Right cardiac atrium (tissue), 5 donors: ENCODE measurements around the gene ADAMTSL2. TPM values are rescaled to one million over a fixed set of nuclear protein-coding genes. Genes with fewer than 3 reads are reported as not detected.

Experiments
- ATAC-seq, 2 donors: fragments of 200-7000 bp; cut with Tn5 transposase; one replicate each; pipeline versions ENCODE4 v1.8.0 to v1.9.1; 2020; ENCODE audit warnings: moderate library complexity in 2 of 2, mild to moderate bottlenecking in 1 of 2
- DNase-seq, 3 donors: peaks; one replicate each; pipeline ENCODE4 v3.0.0-alpha.2; 2020
- H3K27ac ChIP-seq: one replicate; pipeline ENCODE4 v1.5.1; 2013; ENCODE audit warnings: mild to moderate bottlenecking, low read length, control low read depth, moderate library complexity
- H3K27me3 ChIP-seq: one replicate; pipeline ENCODE4 v1.6.1; 2013; ENCODE audit not compliant: control insufficient read depth, insufficient read depth
- H3K4me1 ChIP-seq: one replicate; pipeline ENCODE4 v1.6.1; 2013; ENCODE audit warnings: low read length; ENCODE audit not compliant: control insufficient read depth, insufficient read depth
- H3K4me3 ChIP-seq: one replicate; pipeline ENCODE4 v1.5.1; 2013; ENCODE audit warnings: low read length, control low read depth
- H3K9me3 ChIP-seq: one replicate; pipeline ENCODE4 v1.6.1; 2013; ENCODE audit warnings: low read length; ENCODE audit not compliant: control insufficient read depth
- WGBS: extraction: QIAGEN DNeasy Blood & Tissue Kit; methylation state at CpG from one replicate; pipeline ENCODE4 v1.1.7; 2013; 5-methylcytosine and 5-hydroxymethylcytosine counted together
- intact Hi-C, 4 donors: fragments of 100-400 bp; cut with DNase I; formaldehyde crosslinking; loops; one replicate each; pipeline versions ENCODE4 v1.11.0 to v1.14.0; 2022 to 2023
- polyA plus RNA-seq: library from polyadenylated mRNA; stranded (reverse); fragments of 200-250 nt; gene quantifications from one replicate; pipeline ENCODE4 v1.2.3, GENCODE V29; 2013
- total RNA-seq, 4 donors: library from RNA; stranded (reverse); fragmentation: NEBNext Ultra II Directional; extraction: Animal tissue kit (Norgen Biotek cat#: 25700); gene quantifications; one replicate each; pipeline ENCODE4 v1.2.1, GENCODE V29; 2021
- donor health status: healthy with polysubstance abuse.
- donor health status: DM: no; HTN: yes; CAD: no.
- donor health status: DM: no; HTN: no; CAD: no.
- donor health status: DM: no; HTN: yes; CAD: no; lungs with severe emphysema.
- donor health status: DM: yes; HTN: yes; CAD: no.

Gene ADAMTSL2
- total and polyA plus RNA-seq, 5 donors = 30.3 to 90.2 (median 39.1) TPM

DNA sequence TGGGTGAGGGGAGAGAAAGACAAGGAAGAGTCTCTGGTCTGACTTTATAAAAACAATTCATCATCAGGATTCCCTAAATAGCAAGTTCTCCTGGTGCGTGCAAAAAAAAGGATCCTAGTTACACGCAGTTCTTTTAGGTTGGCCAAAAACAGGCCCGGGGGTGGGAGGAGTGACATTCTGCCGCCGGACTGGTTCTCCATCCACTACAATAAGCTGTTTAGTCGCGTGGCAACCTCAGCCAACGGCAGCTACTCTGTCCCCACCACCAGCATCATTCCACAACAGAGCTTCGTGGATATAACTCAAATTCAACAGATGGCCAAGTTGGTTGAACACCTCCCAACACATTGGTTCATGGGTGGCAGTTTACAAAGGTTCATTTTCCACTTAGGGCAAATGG lies 77.5 kb downstream of the ADAMTSL2 start:
- no peaks in the 10 kb centered on the region for H3K4me1 ChIP-seq
- WGBS = 80% methylated on average over 9 of the region's 9 CpGs
- no peak overlapping the region for H3K4me3 ChIP-seq
- no peaks in the 10 kb centered on the region for H3K27me3 ChIP-seq
- DNase-seq (no peak), ATAC-seq (no peak)
- no peaks in the 10 kb centered on the region for H3K9me3 ChIP-seq
- no peak overlapping the region for H3K27ac ChIP-seq
- intact Hi-C loops = no loop called here

DNA sequence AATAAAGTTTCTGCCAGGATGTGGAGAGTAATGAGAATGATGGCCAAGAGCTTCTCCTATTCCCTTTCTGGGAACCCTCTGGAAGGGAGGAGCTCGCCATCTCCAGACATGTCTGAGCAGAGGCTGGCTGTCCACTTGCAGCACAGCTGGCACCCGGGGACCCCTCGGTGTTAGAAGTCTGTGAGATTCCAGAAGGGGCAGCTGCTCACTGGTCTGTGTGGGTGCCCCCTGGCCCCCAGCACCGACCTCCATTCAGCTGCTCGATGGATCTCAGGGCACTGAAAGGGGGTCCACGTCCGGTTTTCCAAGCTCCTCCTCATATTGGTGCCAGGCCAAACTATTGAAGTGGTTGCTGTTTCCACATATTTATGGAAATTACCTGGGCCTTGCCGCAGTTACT lies 78.3 kb downstream of the ADAMTSL2 start:
- no peaks in the 10 kb centered on the region for H3K4me1 ChIP-seq
- H3K4me3 ChIP-seq = no peak overlapping the region
- ATAC-seq (no peak), DNase-seq (no peak)
- no peak overlapping the region for H3K27ac ChIP-seq
- 82% methylated on average over 8 of the region's 8 CpGs for WGBS
- H3K9me3 ChIP-seq = no peaks in the 10 kb centered on the region
- no peaks in the 10 kb centered on the region for H3K27me3 ChIP-seq
- intact Hi-C loops = no loop called here

- WGBS = 84% methylated on average over 16 of the region's 16 CpGs
- Histone ChIP-seq H3K4me1 (no peaks in the 10 kb centered on the region), H3K9me3 (no peaks in the 10 kb centered on the region), H3K27ac (no peak overlapping the region), H3K27me3 (no peaks in the 10 kb centered on the region), H3K4me3 (no peak overlapping the region)
- no peak for ATAC-seq
- intact Hi-C loops = no loop called here
- no peak for DNase-seq
These were observed 78.9 kb downstream of the ADAMTSL2 start for GRCh38 chr9:133613432-133613831.

- H3K4me1 ChIP-seq = no peaks in the 10 kb centered on the region
- DNase-seq = no peak
- H3K27me3 ChIP-seq = no peaks in the 10 kb centered on the region
- H3K4me3 ChIP-seq = no peak overlapping the region
- no peak overlapping the region for H3K27ac ChIP-seq
- H3K9me3 ChIP-seq = no peaks in the 10 kb centered on the region
- intact Hi-C loops = no loop called here
- ATAC-seq = no peak
- 72% methylated on average over 10 of the region's 10 CpGs for WGBS
These were observed 79.6 kb downstream of the ADAMTSL2 start for GRCh38 chr9:133614056-133614455.

GRCh38 chr9:133614678-133615077 lies 80.2 kb downstream of the ADAMTSL2 start:
- H3K27me3 ChIP-seq = no peaks in the 10 kb centered on the region
- no peaks in the 10 kb centered on the region for H3K9me3 ChIP-seq
- H3K27ac ChIP-seq = no peak overlapping the region
- WGBS = 65% methylated on average over 5 of the region's 5 CpGs
- no peaks in the 10 kb centered on the region for H3K4me1 ChIP-seq
- no peak overlapping the region for H3K4me3 ChIP-seq
- ATAC-seq (no peak), DNase-seq (no peak)
- intact Hi-C loops = no loop called here

DNA sequence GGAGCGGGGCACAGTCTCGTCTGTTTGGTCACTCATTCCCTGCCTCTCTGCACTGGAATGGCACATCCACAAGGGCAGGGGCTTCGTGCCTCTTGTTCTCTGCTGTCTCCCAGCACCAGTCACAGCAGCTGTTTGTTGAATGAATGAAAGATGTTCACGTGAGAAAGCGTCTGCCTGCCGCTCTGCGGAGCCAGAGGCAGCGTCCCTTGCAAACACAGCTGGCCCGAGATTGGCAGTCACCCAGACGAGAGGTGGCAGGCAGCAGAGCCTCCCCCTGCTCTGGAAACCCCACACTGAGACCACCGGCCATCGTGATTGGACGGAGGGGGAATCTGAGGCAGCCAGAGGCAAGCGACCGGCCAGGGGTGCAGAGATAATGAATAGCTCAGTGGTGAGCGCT lies 80.7 kb downstream of the ADAMTSL2 start:
- no peaks in the 10 kb centered on the region for H3K27me3 ChIP-seq
- WGBS = 28% methylated on average over 16 of the region's 16 CpGs
- DNase-seq = peak in 1 of 3 donors; percentile 28

DNA sequence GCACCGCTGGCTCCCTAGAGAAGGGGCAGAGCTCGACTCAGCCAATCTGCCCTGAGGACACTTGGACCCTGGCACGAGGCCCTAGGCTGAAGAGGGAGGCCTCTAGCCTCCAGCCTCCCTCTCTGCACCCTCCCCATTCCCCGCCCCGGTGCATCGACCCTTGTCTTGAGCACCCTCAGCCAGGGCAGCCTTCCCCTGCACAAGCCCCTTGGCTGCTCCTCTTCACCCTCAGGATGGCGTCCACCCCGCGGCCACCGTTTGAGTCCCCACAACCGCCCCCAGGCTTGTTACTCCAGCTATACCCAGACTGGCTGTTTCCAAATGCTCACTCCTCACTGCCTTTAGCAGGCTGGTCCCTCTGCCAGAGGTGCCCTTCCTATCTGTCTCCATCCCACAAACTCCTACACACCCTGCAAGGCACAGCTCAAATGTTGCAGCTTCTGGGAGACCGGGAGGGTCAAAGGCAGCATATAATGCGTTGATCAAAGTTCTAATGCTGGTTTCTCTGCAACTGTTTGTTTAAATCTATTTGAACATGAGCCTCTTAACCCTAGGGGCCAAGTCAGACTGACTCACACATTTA lies 81.2 kb downstream of the ADAMTSL2 start:
- Histone ChIP-seq H3K27ac (no peak overlapping the region), H3K4me3 (no peak overlapping the region), H3K27me3 (no peaks in the 10 kb centered on the region), H3K4me1 (no peaks in the 10 kb centered on the region), H3K9me3 (no peaks in the 10 kb centered on the region)
- ATAC-seq (no peak), DNase-seq (no peak)
- 67% methylated on average over 13 of the region's 13 CpGs for whole genome bisulfite sequencing
- intact Hi-C loops = no loop called here

More for the DNA sequence above, 80.7 kb downstream of the ADAMTSL2 start:
- H3K27ac ChIP-seq = no peak overlapping the region
- H3K4me3 ChIP-seq = no peak overlapping the region
- no peak for ATAC-seq
- H3K4me1 ChIP-seq = no peaks in the 10 kb centered on the region
- intact Hi-C loops = no loop called here
- H3K9me3 ChIP-seq = no peaks in the 10 kb centered on the region

- no peaks in the 10 kb centered on the region for H3K27me3 ChIP-seq
- no peak overlapping the region for H3K27ac ChIP-seq
- 81% methylated on average over 13 of the region's 13 CpGs for WGBS
- ATAC-seq = no peak
- no peaks in the 10 kb centered on the region for H3K4me1 ChIP-seq
- H3K9me3 ChIP-seq = no peaks in the 10 kb centered on the region
- no peak overlapping the region for H3K4me3 ChIP-seq
- intact Hi-C loops = no loop called here
- peak in 1 of 3 donors; percentile 44 for DNase-seq
These were observed 82.3 kb downstream of the ADAMTSL2 start for GRCh38 chr9:133616643-133617405.

- no peaks in the 10 kb centered on the region for H3K9me3 ChIP-seq
- WGBS = 81% methylated on average over 10 of the region's 10 CpGs
- H3K27ac ChIP-seq = no peak overlapping the region
- no peaks in the 10 kb centered on the region for H3K4me1 ChIP-seq
- H3K4me3 ChIP-seq = no peak overlapping the region
- DNase-seq (peak in 1 of 3 donors; percentile 28), ATAC-seq (no peak)
- intact Hi-C loops = no loop called here
- H3K27me3 ChIP-seq = no peaks in the 10 kb centered on the region
These were observed 84.2 kb downstream of the ADAMTSL2 start for GRCh38 chr9:133618726-133619125.

GRCh38 chr9:133619791-133620190 lies 85.3 kb downstream of the ADAMTSL2 start:
- intact Hi-C loops = no loop called here
- no peaks in the 10 kb centered on the region for H3K27me3 ChIP-seq

GRCh38 chr9:133621725-133622267 lies 87.3 kb downstream of the ADAMTSL2 start:
- intact Hi-C loops = no loop called here
- WGBS = 77% methylated on average over 11 of the region's 11 CpGs

More at GRCh38 chr9:133619791-133620190, 85.3 kb downstream of the ADAMTSL2 start:
- DNase-seq = no peak
- Histone ChIP-seq H3K9me3 (no peaks in the 10 kb centered on the region), H3K4me3 (no peak overlapping the region), H3K4me1 (no peaks in the 10 kb centered on the region), H3K27ac (no peak overlapping the region)
- no peak for ATAC-seq
- 30% methylated on average over 8 of the region's 8 CpGs for WGBS

More at GRCh38 chr9:133621725-133622267, 87.3 kb downstream of the ADAMTSL2 start:
- Histone ChIP-seq H3K9me3 (peaks cover 2% of the 10 kb centered on the region), H3K4me3 (no peak overlapping the region), H3K27ac (no peak overlapping the region), H3K27me3 (no peaks in the 10 kb centered on the region), H3K4me1 (no peaks in the 10 kb centered on the region)
- DNase-seq (no peak), ATAC-seq (no peak)
